CD4-positive, alpha-beta T cell (primary cell): ENCODE data around the gene CENPE. TPM values are rescaled to one million over a fixed set of nuclear protein-coding genes. Genes with fewer than 3 reads are reported as not detected.

Source experiments
- ATAC-seq: fragments of 200-7000 bp; cut with Tn5 transposase; one replicate; pipeline ENCODE4 v1.10.0; 2022; ENCODE audit warnings: mild to moderate bottlenecking; ENCODE audit not compliant: poor library complexity
- CTCF ChIA-PET: fragments of 350-600 bp; sonication (Branson Sonifier 250); formaldehyde crosslinking; loops from one replicate; lab custom pipeline; 2021; ENCODE audit warnings: antibody characterized with exemption, inconsistent platforms; lab: Charles Lee
- POLR2A ChIA-PET: fragments of 350-600 bp; sonication (Branson Sonifier 250); formaldehyde crosslinking; loops from one replicate; lab custom pipeline; 2021; ENCODE audit warnings: antibody characterized with exemption, inconsistent platforms; lab: Charles Lee
- DNase-seq, 14 experiments: peaks; one replicate each; pipeline ENCODE4 v3.0.0-alpha.2; 2013 to 2020; ENCODE audit warnings: mixed read lengths in 2 of 14
- H3K27ac ChIP-seq, 2 donors: one replicate each; pipeline versions ENCODE4 v1.5.1 to v1.7.0; 2013; ENCODE audit warnings: low read length in 2 of 2, low read depth in 1 of 2, mild to moderate bottlenecking in 1 of 2
- H3K27me3 ChIP-seq, 2 experiments: 1 replicate in 1 of 2; 2 replicates in 1 of 2; pipeline versions ENCODE4 v1.6.1 to v1.7.0; 2013; ENCODE audit warnings: low read length in 2 of 2, control low read depth in 1 of 2, mild to moderate bottlenecking in 1 of 2, moderate library complexity in 1 of 2; ENCODE audit not compliant: insufficient read depth in 2 of 2, control insufficient read depth in 1 of 2
- H3K36me3 ChIP-seq: one replicate; pipeline ENCODE4 v1.6.1; 2013; ENCODE audit warnings: low read length, control low read depth; ENCODE audit not compliant: insufficient read depth
- H3K4me1 ChIP-seq: one replicate; pipeline ENCODE4 v1.6.1; 2013; ENCODE audit warnings: low read length, control low read depth; ENCODE audit not compliant: insufficient read depth
- H3K4me3 ChIP-seq: one replicate; pipeline ENCODE4 v1.5.1; 2013; ENCODE audit warnings: mild to moderate bottlenecking, low read length, moderate library complexity
- H3K9me3 ChIP-seq, 2 experiments: 1 replicate in 1 of 2; 2 replicates in 1 of 2; pipeline versions ENCODE4 v1.6.1 to v1.7.0; 2013; ENCODE audit warnings: low read length in 2 of 2, mild to moderate bottlenecking in 2 of 2, control low read depth in 1 of 2, moderate library complexity in 1 of 2; ENCODE audit not compliant: control insufficient read depth in 1 of 2, insufficient read depth in 1 of 2
- H3K27ac Mint-ChIP-seq: one replicate; pipeline ENCODE4 v1.8.0; 2020; ENCODE audit warnings: mixed read lengths
- H3K27me3 Mint-ChIP-seq: one replicate; pipeline ENCODE4 v1.8.0; 2021; ENCODE audit warnings: mixed read lengths
- H3K36me3 Mint-ChIP-seq: one replicate; pipeline ENCODE4 v1.8.0; 2021; ENCODE audit warnings: low read depth, mixed read lengths
- H3K4me1 Mint-ChIP-seq: one replicate; pipeline ENCODE4 v1.8.0; 2021; ENCODE audit warnings: low read depth, mixed read lengths
- H3K4me3 Mint-ChIP-seq: one replicate; pipeline ENCODE4 v1.8.0; 2020; ENCODE audit warnings: mild to moderate bottlenecking, mixed read lengths
- H3K9me3 Mint-ChIP-seq: one replicate; pipeline ENCODE4 v1.8.0; 2020; ENCODE audit warnings: mixed read lengths
- intact Hi-C, 2 experiments: fragments of 100-400 bp; cut with DNase I in 1 of 2; cut with micrococcal nuclease in 1 of 2; formaldehyde crosslinking; loops; one replicate each; pipeline versions ENCODE4 v1.15.1 to v1.9.0; 2023 to 2025; cut with DNase I, micrococcal nuclease
- total RNA-seq, 174 experiments: library from RNA in 2 of 174; stranded (reverse) in 2 of 174; gene quantifications; one replicate each; pipeline ENCODE4 v1.2.3 and lab custom pipeline; 2021 to 2026
- TF ChIP-seq, protein P1 (sequence below): fragments of 200-600 bp; IDR thresholded peaks from one replicate; pipeline ENCODE4 v1.8.0; 2022; ENCODE audit warnings: antibody characterized with exemption, mild to moderate bottlenecking

The CENPE gene
- total RNA-seq, 2 experiments from 2014 or later = 2.7 to 3.2 TPM

- TF ChIP-seq, protein P1, sequence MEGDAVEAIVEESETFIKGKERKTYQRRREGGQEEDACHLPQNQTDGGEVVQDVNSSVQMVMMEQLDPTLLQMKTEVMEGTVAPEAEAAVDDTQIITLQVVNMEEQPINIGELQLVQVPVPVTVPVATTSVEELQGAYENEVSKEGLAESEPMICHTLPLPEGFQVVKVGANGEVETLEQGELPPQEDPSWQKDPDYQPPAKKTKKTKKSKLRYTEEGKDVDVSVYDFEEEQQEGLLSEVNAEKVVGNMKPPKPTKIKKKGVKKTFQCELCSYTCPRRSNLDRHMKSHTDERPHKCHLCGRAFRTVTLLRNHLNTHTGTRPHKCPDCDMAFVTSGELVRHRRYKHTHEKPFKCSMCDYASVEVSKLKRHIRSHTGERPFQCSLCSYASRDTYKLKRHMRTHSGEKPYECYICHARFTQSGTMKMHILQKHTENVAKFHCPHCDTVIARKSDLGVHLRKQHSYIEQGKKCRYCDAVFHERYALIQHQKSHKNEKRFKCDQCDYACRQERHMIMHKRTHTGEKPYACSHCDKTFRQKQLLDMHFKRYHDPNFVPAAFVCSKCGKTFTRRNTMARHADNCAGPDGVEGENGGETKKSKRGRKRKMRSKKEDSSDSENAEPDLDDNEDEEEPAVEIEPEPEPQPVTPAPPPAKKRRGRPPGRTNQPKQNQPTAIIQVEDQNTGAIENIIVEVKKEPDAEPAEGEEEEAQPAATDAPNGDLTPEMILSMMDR = no peak
- ChIA-PET POLR2A (no interaction called here), CTCF (no interaction called here)
- H3K4me3 Mint-ChIP-seq = no peak overlapping the region
- no peak for ATAC-seq
- Histone ChIP-seq H3K4me3 (no peak overlapping the region), H3K9me3 (no peaks in the 10 kb centered on the region), H3K27ac (no peak overlapping the region), H3K4me1 (no peaks in the 10 kb centered on the region), H3K36me3 (no peaks in the 10 kb centered on the region), H3K27me3 (no peaks in the 10 kb centered on the region)
- peaks cover 6% of the 10 kb centered on the region for H3K4me1 Mint-ChIP-seq
- intact Hi-C loops = no loop called here
- no peaks in the 10 kb centered on the region for H3K27me3 Mint-ChIP-seq
- no peak overlapping the region for H3K27ac Mint-ChIP-seq
- H3K36me3 Mint-ChIP-seq = no peaks in the 10 kb centered on the region
- no peak for DNase-seq
- no peaks in the 10 kb centered on the region for H3K9me3 Mint-ChIP-seq
Measured at GRCh38 chr4:103162176-103162575, 36.0 kb downstream of the CENPE start.

DNA sequence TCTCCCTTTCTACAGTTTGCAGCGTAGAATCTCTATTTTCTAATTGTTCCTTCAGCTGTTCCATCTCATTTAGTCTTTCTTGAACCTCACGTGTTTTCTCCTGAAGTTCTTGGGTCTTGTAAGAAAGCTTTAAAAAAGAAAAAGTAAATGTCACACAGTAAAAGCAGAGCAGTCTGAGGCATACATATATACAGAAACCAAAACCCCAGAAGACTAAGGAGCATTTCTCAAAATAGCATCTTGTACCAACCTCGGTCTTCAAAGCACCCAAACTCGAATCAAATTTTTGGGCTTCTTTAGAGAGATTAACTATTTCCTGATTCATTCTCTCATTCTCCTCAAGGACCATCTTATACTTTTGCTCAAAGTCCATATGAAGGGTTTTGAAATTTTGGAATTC lies 39.4 kb downstream of the CENPE start:
- no peaks in the 10 kb centered on the region for H3K4me1 ChIP-seq
- no peaks in the 10 kb centered on the region for H3K9me3 ChIP-seq
- H3K36me3 ChIP-seq = no peaks in the 10 kb centered on the region
- Mint-ChIP-seq H3K9me3 (no peaks in the 10 kb centered on the region), H3K4me1 (peaks cover 6% of the 10 kb centered on the region), H3K4me3 (no peak overlapping the region), H3K36me3 (no peaks in the 10 kb centered on the region), H3K27ac (no peak overlapping the region), H3K27me3 (no peaks in the 10 kb centered on the region)
- H3K27me3 ChIP-seq = no peaks in the 10 kb centered on the region
- TF ChIP-seq, protein P1 = no peak
- ChIA-PET CTCF (interaction anchor here (1.6 kb wide), 1 partner anchor 11 kb away, joined by 4 read pairs; no protein-coding TSS in a partner anchor), POLR2A (no interaction called here)
- H3K4me3 ChIP-seq = no peak overlapping the region
- intact Hi-C loops = no loop called here
- DNase-seq = no peak
- ATAC-seq = no peak
- no peak overlapping the region for H3K27ac ChIP-seq

DNA sequence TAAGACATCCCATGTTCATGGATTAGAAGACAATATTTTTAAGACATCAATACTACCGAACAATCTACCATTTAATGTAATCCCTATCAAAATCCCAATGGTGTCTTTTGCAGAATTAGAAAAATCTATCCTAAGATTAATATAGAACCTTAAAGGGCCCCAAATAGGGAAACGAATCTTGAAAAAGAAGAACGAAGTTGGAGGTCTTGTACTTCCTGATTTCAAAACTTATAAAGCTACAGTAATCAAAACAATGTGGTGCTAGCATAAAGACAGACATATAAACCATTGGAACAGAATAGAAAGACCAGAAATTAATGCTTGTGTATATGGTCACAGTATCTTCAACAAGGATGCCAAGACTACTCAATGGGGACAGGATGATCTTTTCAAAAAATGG lies 42.0 kb downstream of the CENPE start:
- no peaks in the 10 kb centered on the region for H3K9me3 ChIP-seq
- peaks cover 6% of the 10 kb centered on the region for H3K4me1 Mint-ChIP-seq
- no peak overlapping the region for H3K4me3 Mint-ChIP-seq
- POLR2A ChIA-PET = no interaction called here
- H3K36me3 Mint-ChIP-seq = no peaks in the 10 kb centered on the region
- H3K4me3 ChIP-seq = no peak overlapping the region
- no peaks in the 10 kb centered on the region for H3K36me3 ChIP-seq
- DNase-seq = peak in 1 of 14 experiments; percentile 6
- no peak overlapping the region for H3K27ac ChIP-seq
- H3K27me3 ChIP-seq = no peaks in the 10 kb centered on the region
- CTCF ChIA-PET = no interaction called here
- no peak for ATAC-seq
- no peaks in the 10 kb centered on the region for H3K4me1 ChIP-seq
- H3K27me3 Mint-ChIP-seq = no peaks in the 10 kb centered on the region
- TF ChIP-seq, protein P1 = no peak
- H3K27ac Mint-ChIP-seq = no peak overlapping the region
- no peaks in the 10 kb centered on the region for H3K9me3 Mint-ChIP-seq
- intact Hi-C loops = no loop called here
